Body of pancreas (tissue), 4 donors: Measurements from ENCODE around the gene PPM1H. TPM values are rescaled to one million over a fixed set of nuclear protein-coding genes. Genes with fewer than 3 reads are reported as not detected.
A peak's percentile ranks its signal among the peaks of the same experiment; 100 is the strongest.

ENCODE experiments used
- ATAC-seq: fragments of 150-250 bp; one replicate; pipeline ENCODE4 v1.9.1; 2016
- DNase-seq, 4 donors: peaks; one replicate each; pipeline ENCODE4 v3.0.0-alpha.2; 2019
- H3K27ac ChIP-seq, 4 donors: fragments of 200-600 bp; sonication (generic); 1 replicate in 3 of 4; 2 replicates in 1 of 4; pipeline versions ENCODE4 v1.5.1 to v1.6.1; 2016 to 2019; ENCODE audit warnings: mild to moderate bottlenecking in 1 of 4, mixed read lengths in 1 of 4, moderate library complexity in 1 of 4
- H3K27me3 ChIP-seq, 2 donors: fragments of 200-600 bp; sonication (generic); one replicate each; pipeline ENCODE4 v1.6.0; 2016; ENCODE audit warnings: mild to moderate bottlenecking in 1 of 2
- H3K36me3 ChIP-seq, 2 donors: fragments of 200-600 bp; sonication (generic); replicated peaks in 1 of 2; 2 replicates each; pipeline ENCODE4 v1.5.1; 2016; ENCODE audit warnings: low read depth in 2 of 2; ENCODE audit not compliant: insufficient read depth in 1 of 2
- H3K4me1 ChIP-seq: fragments of 200-600 bp; sonication (generic); one replicate; pipeline ENCODE4 v1.6.0; 2016
- H3K4me3 ChIP-seq, 2 donors: fragments of 200-600 bp; sonication (generic); 1 replicate in 1 of 2; 2 replicates in 1 of 2; pipeline ENCODE4 v1.5.1; 2016 to 2019
- H3K9me3 ChIP-seq, 3 donors: fragments of 200-600 bp; sonication (generic); 1 replicate in 2 of 3; 2 replicates in 1 of 3; pipeline ENCODE4 v1.5.1; 2016
- CTCF ChIP-seq, 7 experiments: fragments of 450-650 bp in 4 of 7; fragments of 200-600 bp in 3 of 7; sonication (generic) in 3 of 7; IDR thresholded peaks; one replicate each; pipeline ENCODE4 v1.5.1; 2016 to 2019; ENCODE audit warnings: antibody characterized with exemption in 7 of 7
- POLR2A ChIP-seq, 3 donors: fragments of 450-650 bp; IDR thresholded peaks; one replicate each; pipeline ENCODE4 v1.6.1; 2016; ENCODE audit warnings: antibody characterized with exemption in 3 of 3, mild to moderate bottlenecking in 2 of 3
- WGBS, 2 donors: methylation state at CpG; one replicate each; pipeline ENCODE4 v1.1.5; 2017; 5-methylcytosine and 5-hydroxymethylcytosine counted together
- intact Hi-C: fragments of 100-400 bp; cut with DNase I; formaldehyde crosslinking; loops from one replicate; pipeline ENCODE4 v1.15.1; 2023
- total RNA-seq, 2 donors: library from RNA; depleted of rRNA; stranded (reverse); fragments of >200 nt; gene quantifications; one replicate each; pipeline ENCODE4 v1.1.0, GENCODE V29; 2016

PPM1H gene
- total RNA-seq, 2 donors from 2014 or later: 4.9 to 6.3 TPM

- Histone ChIP-seq H3K9me3 (peaks cover 0 to 3% (median 0%) of the 10 kb centered on the region in 3 donors), H3K4me3 (no peak overlapping the region), H3K36me3 (no peaks in the 10 kb centered on the region), H3K27ac (no peak overlapping the region), H3K4me1 (no peaks in the 10 kb centered on the region), H3K27me3 (no peaks in the 10 kb centered on the region)
- 87 to 97% methylated on average over 1 of the region's 1 CpG for WGBS, 2 donors
- TF ChIP-seq POLR2A (IDR thresholded peaks at IDR 0.05): no peak
- TF ChIP-seq CTCF (IDR thresholded peaks at IDR 0.05): no peak
- intact Hi-C loops: no loop called here
- ATAC-seq (no peak), DNase-seq (no peak)
These were observed 75.6 kb downstream of the PPM1H start for GRCh38 chr12:62859321-62859737.

- TF ChIP-seq POLR2A (IDR thresholded peaks at IDR 0.05) (no peak), CTCF (IDR thresholded peaks at IDR 0.05) (no peak)
- intact Hi-C loops: no loop called here
- ATAC-seq: no peak
- no peaks in the 10 kb centered on the region for H3K4me1 ChIP-seq
- WGBS, 2 donors: 63 to 70% methylated on average over 1 of the region's 1 CpG
- no peak overlapping the region for H3K27ac ChIP-seq
- H3K4me3 ChIP-seq: no peak overlapping the region
- no peak for DNase-seq
- H3K9me3 ChIP-seq: peaks cover 0 to 3% (median 0%) of the 10 kb centered on the region in 3 donors
- no peaks in the 10 kb centered on the region for H3K27me3 ChIP-seq
- H3K36me3 ChIP-seq: no peaks in the 10 kb centered on the region
These were observed 78.5 kb downstream of the PPM1H start for GRCh38 chr12:62856454-62856853.

DNA sequence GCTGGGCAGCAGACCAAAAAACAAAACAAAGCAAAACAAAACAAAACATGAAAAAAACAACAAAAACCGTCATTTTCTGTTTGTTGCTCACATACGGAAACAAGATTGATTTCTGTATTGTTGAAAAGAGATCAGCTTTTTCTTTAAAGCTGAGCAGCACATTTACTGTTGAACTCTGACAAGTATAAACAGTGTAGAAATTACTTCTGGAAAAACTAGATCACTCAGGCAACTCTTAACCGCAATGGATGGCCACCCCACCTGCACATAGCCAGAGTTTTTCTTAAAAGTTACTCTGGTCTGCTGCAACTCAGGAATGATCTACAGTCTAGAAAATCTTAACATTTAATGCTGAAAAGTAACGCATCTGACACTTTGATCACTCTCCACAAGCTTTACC, 80.9 kb downstream of the PPM1H start:
- H3K36me3 ChIP-seq: no peaks in the 10 kb centered on the region
- H3K27ac ChIP-seq: no peak overlapping the region
- peaks cover 0 to 3% (median 0%) of the 10 kb centered on the region in 3 donors for H3K9me3 ChIP-seq
- no peaks in the 10 kb centered on the region for H3K4me1 ChIP-seq
- no peaks in the 10 kb centered on the region for H3K27me3 ChIP-seq
- TF ChIP-seq CTCF (IDR thresholded peaks at IDR 0.05): no peak
- TF ChIP-seq POLR2A (IDR thresholded peaks at IDR 0.05): no peak
- 40 to 53% methylated on average over 4 of the region's 4 CpGs for whole genome bisulfite sequencing, 2 donors
- no peak for ATAC-seq
- intact Hi-C loops: no loop called here
- no peak overlapping the region for H3K4me3 ChIP-seq
- DNase-seq: no peak

GRCh38 chr12:62849398-62849797, 85.6 kb downstream of the PPM1H start:
- H3K27ac ChIP-seq: no peak overlapping the region
- H3K27me3 ChIP-seq: no peaks in the 10 kb centered on the region
- DNase-seq (no peak), ATAC-seq (no peak)
- intact Hi-C loops: no loop called here
- 58 to 73% methylated on average over 1 of the region's 1 CpG for WGBS, 2 donors
- H3K9me3 ChIP-seq: no peaks in the 10 kb centered on the region
- TF ChIP-seq CTCF (IDR thresholded peaks at IDR 0.05) (no peak), POLR2A (IDR thresholded peaks at IDR 0.05) (no peak)
- no peaks in the 10 kb centered on the region for H3K4me1 ChIP-seq
- H3K4me3 ChIP-seq: no peak overlapping the region
- no peaks in the 10 kb centered on the region for H3K36me3 ChIP-seq

GRCh38 chr12:62848418-62848817, 86.5 kb downstream of the PPM1H start:
- WGBS, 2 donors: 53 to 68% methylated on average over 2 of the region's 2 CpGs
- H3K27ac ChIP-seq: no peak overlapping the region
- ATAC-seq: peak; percentile 15
- no peaks in the 10 kb centered on the region for H3K27me3 ChIP-seq
- H3K36me3 ChIP-seq: no peaks in the 10 kb centered on the region
- intact Hi-C loops: no loop called here
- peaks cover 7% of the 10 kb centered on the region for H3K4me1 ChIP-seq
- no peaks in the 10 kb centered on the region for H3K9me3 ChIP-seq
- no peak for DNase-seq
- no peak overlapping the region for H3K4me3 ChIP-seq
- TF ChIP-seq CTCF (IDR thresholded peaks at IDR 0.05) (no peak), POLR2A (IDR thresholded peaks at IDR 0.05) (no peak)
